OCI-LY1 (cell line): ENCODE measurements around the gene FSTL5.

ENCODE experiments used
- CTCF ChIP-seq: fragments of 200-600 bp; sonication (generic), shearing (Covaris generic); IDR thresholded peaks from 2 replicates; pipeline ENCODE4 v1.5.1; 2017; ENCODE audit warnings: mild to moderate bottlenecking, antibody characterized with exemption, low read length, moderate library complexity, mixed read lengths
- EZH2 ChIP-seq: fragments of 200-600 bp; sonication (generic), shearing (Covaris generic); IDR thresholded peaks from 2 replicates; pipeline ENCODE4 v1.8.0; 2017; ENCODE audit warnings: borderline replicate concordance, mixed run types, mild to moderate bottlenecking, antibody characterized with exemption, low read length, moderate library complexity, mixed read lengths

DNA sequence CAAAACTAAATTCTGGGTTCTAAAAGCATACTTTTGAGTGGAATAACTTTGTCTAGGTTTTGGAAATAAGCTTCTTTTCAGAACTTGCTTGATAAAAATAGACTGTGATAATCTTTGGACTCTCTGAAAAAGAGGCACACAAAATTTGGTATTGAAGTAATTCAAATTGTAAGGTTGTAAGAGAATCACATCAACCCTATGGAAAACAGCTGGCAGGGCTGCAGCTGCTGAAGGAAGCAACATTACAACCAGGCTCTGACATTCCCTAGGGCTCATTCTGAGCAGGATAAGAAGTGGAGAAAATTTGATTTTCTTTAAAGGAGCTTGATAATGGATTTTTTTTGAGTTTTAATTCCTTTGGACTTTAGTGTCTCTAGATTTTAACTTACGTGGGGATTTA, 147.6 kb downstream of the FSTL5 start:
- TF ChIP-seq CTCF (no peak), EZH2 (no peak)
